Stimulated activated naive CD8-positive, alpha-beta T cell treated with anti-CD3 and anti-CD28 coated beads, Interleukin-15, Interleukin-2, amounts not matched to agents 100 ng/mL and 50 ng/mL, for 24 hours (primary cell): ENCODE measurements around the gene LHFPL3.

Experiments used
- H3K27ac Mint-ChIP-seq: one replicate; pipeline ENCODE4 v1.8.0; 2021; ENCODE audit warnings: mild to moderate bottlenecking, mixed read lengths
- H3K27me3 Mint-ChIP-seq: one replicate; pipeline ENCODE4 v1.8.0; 2021; ENCODE audit warnings: mixed read lengths
- H3K36me3 Mint-ChIP-seq: one replicate; pipeline ENCODE4 v1.8.0; 2021; ENCODE audit warnings: low read depth, mixed read lengths
- H3K4me1 Mint-ChIP-seq: one replicate; pipeline ENCODE4 v1.8.0; 2021; ENCODE audit warnings: low read depth, mixed read lengths
- H3K4me3 Mint-ChIP-seq: one replicate; pipeline ENCODE4 v1.8.0; 2021; ENCODE audit warnings: mild to moderate bottlenecking, mixed read lengths
- H3K9me3 Mint-ChIP-seq: one replicate; pipeline ENCODE4 v1.8.0; 2021; ENCODE audit warnings: mixed read lengths

Gene LHFPL3

GRCh38 chr7:104818961-104819880 is 490.8 kb downstream of the LHFPL3 start:
- Mint-ChIP-seq H3K9me3 (no peaks in the 10 kb centered on the region), H3K27me3 (peaks cover 3% of the 10 kb centered on the region), H3K4me1 (no peaks in the 10 kb centered on the region)

GRCh38 chr7:104820836-104821535 is 492.6 kb downstream of the LHFPL3 start:
- Mint-ChIP-seq H3K9me3 (no peaks in the 10 kb centered on the region), H3K4me1 (no peaks in the 10 kb centered on the region), H3K27ac (no peak overlapping the region), H3K4me3 (no peak overlapping the region), H3K27me3 (peaks cover 3% of the 10 kb centered on the region), H3K36me3 (no peaks in the 10 kb centered on the region)

More at GRCh38 chr7:104818961-104819880, 490.8 kb downstream of the LHFPL3 start:
- Mint-ChIP-seq H3K4me3 (no peak overlapping the region), H3K36me3 (no peaks in the 10 kb centered on the region), H3K27ac (no peak overlapping the region)

- Mint-ChIP-seq H3K36me3 (no peaks in the 10 kb centered on the region), H3K4me3 (no peak overlapping the region), H3K27me3 (no peaks in the 10 kb centered on the region), H3K9me3 (no peaks in the 10 kb centered on the region), H3K27ac (no peak overlapping the region), H3K4me1 (no peaks in the 10 kb centered on the region)
Measured at GRCh38 chr7:104823177-104823576, 494.8 kb downstream of the LHFPL3 start.

- H3K27me3 Mint-ChIP-seq, result no peaks in the 10 kb centered on the region
- H3K27ac Mint-ChIP-seq, result no peak overlapping the region
- no peak overlapping the region for H3K4me3 Mint-ChIP-seq
- no peaks in the 10 kb centered on the region for H3K4me1 Mint-ChIP-seq
- H3K36me3 Mint-ChIP-seq, result no peaks in the 10 kb centered on the region
- no peaks in the 10 kb centered on the region for H3K9me3 Mint-ChIP-seq
Measured at GRCh38 chr7:104825099-104825498, 496.7 kb downstream of the LHFPL3 start.

GRCh38 chr7:104826135-104826534 is 497.7 kb downstream of the LHFPL3 start:
- Mint-ChIP-seq H3K4me1 (no peaks in the 10 kb centered on the region), H3K27ac (no peak overlapping the region), H3K4me3 (no peak overlapping the region), H3K27me3 (no peaks in the 10 kb centered on the region), H3K36me3 (no peaks in the 10 kb centered on the region), H3K9me3 (no peaks in the 10 kb centered on the region)

- H3K27me3 Mint-ChIP-seq, result peaks cover 13% of the 10 kb centered on the region
- no peaks in the 10 kb centered on the region for H3K9me3 Mint-ChIP-seq
- no peak overlapping the region for H3K4me3 Mint-ChIP-seq
- no peaks in the 10 kb centered on the region for H3K36me3 Mint-ChIP-seq
- no peak overlapping the region for H3K27ac Mint-ChIP-seq
- H3K4me1 Mint-ChIP-seq, result no peaks in the 10 kb centered on the region
Measured at GRCh38 chr7:104836976-104837375, 508.6 kb downstream of the LHFPL3 start.

GRCh38 chr7:104838537-104839299 is 510.3 kb downstream of the LHFPL3 start:
- peaks cover 12% of the 10 kb centered on the region for H3K27me3 Mint-ChIP-seq
- no peaks in the 10 kb centered on the region for H3K4me1 Mint-ChIP-seq
- no peak overlapping the region for H3K4me3 Mint-ChIP-seq
- H3K27ac Mint-ChIP-seq, result no peak overlapping the region
- H3K36me3 Mint-ChIP-seq, result no peaks in the 10 kb centered on the region
- H3K9me3 Mint-ChIP-seq, result no peaks in the 10 kb centered on the region

- no peaks in the 10 kb centered on the region for H3K4me1 Mint-ChIP-seq
- H3K4me3 Mint-ChIP-seq, result no peak overlapping the region
- no peaks in the 10 kb centered on the region for H3K9me3 Mint-ChIP-seq
- H3K36me3 Mint-ChIP-seq, result no peaks in the 10 kb centered on the region
- peaks cover 14% of the 10 kb centered on the region for H3K27me3 Mint-ChIP-seq
- H3K27ac Mint-ChIP-seq, result no peak overlapping the region
Measured at GRCh38 chr7:104839842-104840241, 511.4 kb downstream of the LHFPL3 start.

- Mint-ChIP-seq H3K27ac (no peak overlapping the region), H3K4me3 (no peak overlapping the region), H3K4me1 (no peaks in the 10 kb centered on the region), H3K36me3 (no peaks in the 10 kb centered on the region), H3K9me3 (no peaks in the 10 kb centered on the region), H3K27me3 (peaks cover 25% of the 10 kb centered on the region)
Measured at GRCh38 chr7:104841798-104842197, 513.4 kb downstream of the LHFPL3 start.

- no peak overlapping the region for H3K27ac Mint-ChIP-seq
- H3K4me1 Mint-ChIP-seq, result no peaks in the 10 kb centered on the region
- no peak overlapping the region for H3K4me3 Mint-ChIP-seq
- no peaks in the 10 kb centered on the region for H3K9me3 Mint-ChIP-seq
- no peaks in the 10 kb centered on the region for H3K36me3 Mint-ChIP-seq
- H3K27me3 Mint-ChIP-seq, result peaks cover 20% of the 10 kb centered on the region
Measured at GRCh38 chr7:104843198-104843597, 514.8 kb downstream of the LHFPL3 start.

GRCh38 chr7:104845557-104845956 is 517.2 kb downstream of the LHFPL3 start:
- peaks cover 20% of the 10 kb centered on the region for H3K27me3 Mint-ChIP-seq
- H3K4me1 Mint-ChIP-seq, result no peaks in the 10 kb centered on the region
- H3K4me3 Mint-ChIP-seq, result no peak overlapping the region
- H3K36me3 Mint-ChIP-seq, result no peaks in the 10 kb centered on the region
- H3K9me3 Mint-ChIP-seq, result no peaks in the 10 kb centered on the region
- no peak overlapping the region for H3K27ac Mint-ChIP-seq

GRCh38 chr7:104846731-104847130 is 518.3 kb downstream of the LHFPL3 start:
- Mint-ChIP-seq H3K27ac (no peak overlapping the region), H3K4me3 (no peak overlapping the region), H3K27me3 (peaks cover 20% of the 10 kb centered on the region), H3K4me1 (no peaks in the 10 kb centered on the region), H3K9me3 (no peaks in the 10 kb centered on the region), H3K36me3 (no peaks in the 10 kb centered on the region)

GRCh38 chr7:104848138-104848990 is 520.0 kb downstream of the LHFPL3 start:
- Mint-ChIP-seq H3K27ac (no peak overlapping the region), H3K36me3 (no peaks in the 10 kb centered on the region), H3K4me1 (no peaks in the 10 kb centered on the region), H3K27me3 (peaks cover 19% of the 10 kb centered on the region), H3K9me3 (no peaks in the 10 kb centered on the region), H3K4me3 (no peak overlapping the region)

GRCh38 chr7:104850374-104850773 is 522.0 kb downstream of the LHFPL3 start:
- Mint-ChIP-seq H3K4me1 (no peaks in the 10 kb centered on the region), H3K36me3 (no peaks in the 10 kb centered on the region), H3K9me3 (no peaks in the 10 kb centered on the region), H3K4me3 (no peak overlapping the region), H3K27ac (no peak overlapping the region), H3K27me3 (peaks cover 8% of the 10 kb centered on the region)
